DOHH2 (cell line): ENCODE results near the gene CREBBP.

ENCODE experiments used
- EZH2phosphoT487 ChIP-seq: fragments of 200-600 bp; sonication (generic); IDR thresholded peaks from 2 replicates; pipeline ENCODE4 v1.6.1; 2017; ENCODE audit warnings: borderline replicate concordance, mild to moderate bottlenecking, antibody characterized with exemption, low read length, moderate library complexity, mixed read lengths
- TF ChIP-seq, protein P1 (sequence below): fragments of 200-600 bp; sonication (generic); IDR thresholded peaks from one replicate; pipeline ENCODE4 v1.5.1; 2014; ENCODE audit warnings: antibody characterized with exemption, mild to moderate bottlenecking, low read depth, low read length; ENCODE audit not compliant: poor library complexity, severe bottlenecking

DNA sequence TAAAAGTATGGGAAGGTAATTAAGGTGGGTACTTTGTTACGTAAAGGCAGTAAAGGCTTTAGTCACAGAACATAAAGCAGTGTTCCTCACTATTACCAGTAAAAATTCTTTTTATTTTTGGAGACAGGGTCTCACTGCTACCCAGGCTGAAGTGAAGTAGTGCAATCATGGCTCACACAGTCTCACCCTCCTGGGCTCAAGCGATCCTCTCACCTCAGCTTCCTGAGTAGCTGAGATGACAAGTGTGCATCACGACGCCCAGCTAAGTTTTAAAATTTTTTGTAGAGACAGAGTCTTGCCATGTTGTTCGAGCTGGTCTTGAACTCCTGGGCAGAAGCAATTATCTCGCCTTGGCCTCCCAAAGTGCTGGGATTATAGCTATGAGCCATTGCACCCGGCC lies 80.5 kb downstream of the CREBBP start:
- TF ChIP-seq, protein P1, sequence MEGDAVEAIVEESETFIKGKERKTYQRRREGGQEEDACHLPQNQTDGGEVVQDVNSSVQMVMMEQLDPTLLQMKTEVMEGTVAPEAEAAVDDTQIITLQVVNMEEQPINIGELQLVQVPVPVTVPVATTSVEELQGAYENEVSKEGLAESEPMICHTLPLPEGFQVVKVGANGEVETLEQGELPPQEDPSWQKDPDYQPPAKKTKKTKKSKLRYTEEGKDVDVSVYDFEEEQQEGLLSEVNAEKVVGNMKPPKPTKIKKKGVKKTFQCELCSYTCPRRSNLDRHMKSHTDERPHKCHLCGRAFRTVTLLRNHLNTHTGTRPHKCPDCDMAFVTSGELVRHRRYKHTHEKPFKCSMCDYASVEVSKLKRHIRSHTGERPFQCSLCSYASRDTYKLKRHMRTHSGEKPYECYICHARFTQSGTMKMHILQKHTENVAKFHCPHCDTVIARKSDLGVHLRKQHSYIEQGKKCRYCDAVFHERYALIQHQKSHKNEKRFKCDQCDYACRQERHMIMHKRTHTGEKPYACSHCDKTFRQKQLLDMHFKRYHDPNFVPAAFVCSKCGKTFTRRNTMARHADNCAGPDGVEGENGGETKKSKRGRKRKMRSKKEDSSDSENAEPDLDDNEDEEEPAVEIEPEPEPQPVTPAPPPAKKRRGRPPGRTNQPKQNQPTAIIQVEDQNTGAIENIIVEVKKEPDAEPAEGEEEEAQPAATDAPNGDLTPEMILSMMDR: no peak
- TF ChIP-seq EZH2phosphoT487: no peak
